Fibroblast of lung (primary cell): ENCODE measurements around the gene ELL.

Source experiments
- CTCF ChIP-seq, 2 donors: IDR thresholded peaks in 1 of 2; conservative IDR thresholded peaks in 1 of 2; 1 replicate in 1 of 2; 2 replicates in 1 of 2; pipeline ENCODE4 v1.5.1; 2011 to 2012; ENCODE audit warnings: low read length in 2 of 2, control low read depth in 1 of 2, inconsistent platforms in 1 of 2, low read depth in 1 of 2, mild to moderate bottlenecking in 1 of 2
- EZH2 ChIP-seq: IDR thresholded peaks from 2 replicates; pipeline ENCODE4 v1.5.1; 2012; ENCODE audit warnings: low read length, control low read depth, mild to moderate bottlenecking; ENCODE audit errors: missing control alignments

GRCh38 chr19:18435178-18435841 is 86.6 kb downstream of the ELL start:
- TF ChIP-seq CTCF (conservative IDR thresholded peaks at IDR 0.05 in 1 of 2, IDR thresholded peaks at IDR 0.05 in 1 of 2; ENCODE audit: low read depth in 1 of 2, low read length in 2 of 2) = no peak
- no peak for TF ChIP-seq EZH2
